GM18526 (cell line): ENCODE data around the gene SMOC2.

ENCODE experiments used
- POLR2A ChIP-seq: IDR thresholded peaks from 3 replicates; pipeline ENCODE4 v1.6.1; 2011; ENCODE audit not compliant: insufficient read length; ENCODE audit errors: extremely low read depth

Gene SMOC2

GRCh38 chr6:168612586-168612985 is 171.6 kb downstream of the SMOC2 start:
- TF ChIP-seq POLR2A, result no peak

- TF ChIP-seq POLR2A, result no peak
Measured at GRCh38 chr6:168615837-168616236, 174.9 kb downstream of the SMOC2 start.

- no peak for TF ChIP-seq POLR2A
Measured at GRCh38 chr6:168616816-168617765, 176.1 kb downstream of the SMOC2 start.

- no peak for TF ChIP-seq POLR2A
Measured at GRCh38 chr6:168618546-168619315, 177.7 kb downstream of the SMOC2 start.

GRCh38 chr6:168619560-168620314 is 178.8 kb downstream of the SMOC2 start:
- TF ChIP-seq POLR2A, result no peak

- no peak for TF ChIP-seq POLR2A
Measured at GRCh38 chr6:168620578-168620977, 179.6 kb downstream of the SMOC2 start.

GRCh38 chr6:168623736-168624135 is 182.8 kb downstream of the SMOC2 start:
- no peak for TF ChIP-seq POLR2A

- no peak for TF ChIP-seq POLR2A
Measured at GRCh38 chr6:168624540-168624939, 183.6 kb downstream of the SMOC2 start.

- no peak for TF ChIP-seq POLR2A
Measured at GRCh38 chr6:168624948-168625347, 184.0 kb downstream of the SMOC2 start.

GRCh38 chr6:168625602-168626001 is 184.6 kb downstream of the SMOC2 start:
- TF ChIP-seq POLR2A, result no peak

GRCh38 chr6:168626046-168626602 is 185.1 kb downstream of the SMOC2 start:
- no peak for TF ChIP-seq POLR2A

GRCh38 chr6:168627506-168628175 is 186.7 kb downstream of the SMOC2 start:
- no peak for TF ChIP-seq POLR2A

- no peak for TF ChIP-seq POLR2A
Measured at GRCh38 chr6:168628176-168628553, 187.2 kb downstream of the SMOC2 start.

GRCh38 chr6:168628732-168629245 is 187.8 kb downstream of the SMOC2 start:
- TF ChIP-seq POLR2A, result no peak
